ENCODE results near the gene FBXO38.
A peak's percentile ranks its signal among the peaks of the same experiment; 100 is the strongest.

The FBXO38 gene

GRCh38 chr5:148386041-148386440 lies 2.3 kb downstream of the FBXO38 start:
- no peak for DNase-seq (ENCODE audit: low spot score)

DNA sequence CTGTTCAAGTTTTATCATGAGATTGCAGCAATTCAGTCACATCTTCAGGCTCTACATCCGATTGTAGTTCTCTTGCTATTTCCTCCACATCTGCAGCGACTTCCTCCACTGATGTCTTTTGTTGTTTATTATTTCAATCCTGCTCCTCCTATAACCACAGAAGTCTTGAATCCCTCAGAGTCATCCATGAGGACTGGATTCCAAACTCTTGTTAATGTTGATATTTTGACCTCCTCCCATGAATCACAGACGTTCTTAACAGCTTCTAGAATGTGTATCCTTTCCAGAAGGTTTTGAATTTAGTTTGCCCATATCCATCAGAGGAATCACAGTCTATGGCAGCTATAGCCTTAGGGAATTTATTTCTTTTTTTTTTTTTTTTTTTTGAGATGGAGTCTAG lies 3.6 kb downstream of the FBXO38 start:
- no peak for DNase-seq (ENCODE audit: low spot score)

- no peak for DNase-seq (ENCODE audit: low spot score)
These were observed 4.9 kb downstream of the FBXO38 start for GRCh38 chr5:148388696-148389095.

- DNase-seq (ENCODE audit: low spot score) = no peak
These were observed 7.2 kb downstream of the FBXO38 start for GRCh38 chr5:148390914-148391313.

GRCh38 chr5:148391422-148391821 lies 7.7 kb downstream of the FBXO38 start:
- no peak for DNase-seq (ENCODE audit: low spot score)

GRCh38 chr5:148393390-148393741 lies 9.6 kb downstream of the FBXO38 start:
- DNase-seq (ENCODE audit: low spot score) = peak; percentile 16

DNA sequence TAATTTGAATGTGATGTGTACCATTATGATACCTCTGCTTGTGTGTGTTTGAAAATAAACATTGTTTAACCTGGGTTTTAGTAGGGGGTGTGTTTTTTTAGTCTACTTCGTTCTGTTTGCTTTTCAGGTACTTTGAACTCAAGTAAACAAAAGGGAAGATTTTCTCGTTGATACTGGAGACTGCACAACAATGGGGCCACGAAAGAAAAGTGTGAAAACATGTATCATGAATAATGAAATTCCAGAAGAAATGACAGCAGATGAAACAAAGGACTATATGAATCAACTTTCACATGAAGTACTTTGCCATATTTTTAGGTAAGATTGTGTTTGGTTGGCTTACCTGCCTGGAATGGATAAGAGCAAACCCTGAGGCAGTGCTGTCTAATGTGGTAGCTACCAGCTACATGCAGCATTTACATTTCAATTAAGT lies 10.8 kb downstream of the FBXO38 start:
- DNase-seq (ENCODE audit: low spot score) = no peak

- no peak for DNase-seq (ENCODE audit: low spot score)
These were observed 11.3 kb downstream of the FBXO38 start for GRCh38 chr5:148395031-148395430.

- DNase-seq (ENCODE audit: low spot score) = peak; percentile 63
These were observed 14.3 kb downstream of the FBXO38 start for GRCh38 chr5:148397968-148398595.

- no peak for DNase-seq (ENCODE audit: low spot score)
These were observed 15.0 kb downstream of the FBXO38 start for GRCh38 chr5:148398698-148399121.

DNA sequence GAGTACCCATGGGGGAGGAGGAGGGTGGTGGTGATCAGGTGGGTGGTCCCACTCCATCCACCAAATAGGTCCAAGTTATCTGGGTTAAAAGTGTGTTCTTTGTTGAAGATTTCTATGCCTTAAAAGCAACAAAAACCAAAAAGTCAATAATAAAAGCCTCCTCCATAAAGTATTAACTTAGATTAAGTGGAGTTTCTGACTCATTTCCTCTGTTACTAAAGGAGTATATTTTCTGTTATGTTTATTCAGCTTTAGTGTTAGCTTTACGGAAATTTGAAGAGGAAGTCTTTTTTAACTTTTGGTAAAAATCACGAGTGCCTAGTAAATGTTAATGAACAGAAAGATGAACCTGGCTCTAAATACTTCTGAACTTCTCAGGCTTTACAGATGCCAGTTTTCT lies 17.8 kb downstream of the FBXO38 start:
- DNase-seq (ENCODE audit: low spot score) = no peak

DNA sequence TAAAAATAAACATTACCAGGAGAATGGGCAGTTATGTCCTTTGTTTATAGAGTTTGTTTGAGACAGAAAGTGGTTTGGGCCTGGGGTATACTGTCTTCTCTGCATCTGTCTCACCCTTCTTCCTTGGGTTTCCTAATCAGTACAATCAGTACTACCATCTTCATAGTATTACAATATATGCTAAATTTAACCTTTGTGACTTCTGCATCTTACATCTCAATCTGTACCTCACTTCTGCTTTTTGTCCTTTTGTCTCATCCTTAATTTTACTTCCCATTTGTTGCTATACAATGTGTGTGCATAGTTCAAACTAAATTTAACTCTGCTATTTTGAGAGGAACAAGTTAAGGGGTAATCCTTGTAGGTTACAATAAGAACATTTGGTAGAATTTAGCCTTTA lies 19.6 kb downstream of the FBXO38 start:
- no peak for DNase-seq (ENCODE audit: low spot score)

GRCh38 chr5:148406406-148406805 lies 22.6 kb downstream of the FBXO38 start:
- no peak for DNase-seq (ENCODE audit: low spot score)

GRCh38 chr5:148408092-148408491 lies 24.3 kb downstream of the FBXO38 start:
- DNase-seq (ENCODE audit: low spot score) = no peak

DNA sequence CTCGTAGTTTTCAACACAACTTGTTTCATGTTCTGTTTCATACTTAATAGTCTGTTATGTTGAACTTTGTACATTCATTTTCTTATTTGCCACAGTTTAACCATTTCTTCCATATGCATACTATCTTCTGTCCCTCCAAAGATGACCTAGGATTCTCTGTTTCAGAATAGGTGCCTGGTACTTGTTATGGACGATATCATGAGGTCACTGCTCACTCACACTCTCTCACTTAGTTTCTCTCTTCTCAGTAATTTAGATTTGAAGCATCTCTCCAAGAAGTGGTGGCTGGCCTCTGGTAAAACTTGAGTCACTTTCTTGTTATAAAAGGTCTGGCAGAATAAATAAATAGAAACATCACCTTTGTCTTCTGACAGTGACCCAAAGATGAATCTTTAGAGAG lies 28.4 kb downstream of the FBXO38 start:
- DNase-seq (ENCODE audit: low spot score) = no peak

GRCh38 chr5:148414833-148415232 lies 31.1 kb downstream of the FBXO38 start:
- no peak for DNase-seq (ENCODE audit: low spot score)

GRCh38 chr5:148416416-148416815 lies 32.7 kb downstream of the FBXO38 start:
- DNase-seq (ENCODE audit: low spot score) = no peak

GRCh38 chr5:148416921-148417320 lies 33.2 kb downstream of the FBXO38 start:
- DNase-seq (ENCODE audit: low spot score) = no peak

DNA sequence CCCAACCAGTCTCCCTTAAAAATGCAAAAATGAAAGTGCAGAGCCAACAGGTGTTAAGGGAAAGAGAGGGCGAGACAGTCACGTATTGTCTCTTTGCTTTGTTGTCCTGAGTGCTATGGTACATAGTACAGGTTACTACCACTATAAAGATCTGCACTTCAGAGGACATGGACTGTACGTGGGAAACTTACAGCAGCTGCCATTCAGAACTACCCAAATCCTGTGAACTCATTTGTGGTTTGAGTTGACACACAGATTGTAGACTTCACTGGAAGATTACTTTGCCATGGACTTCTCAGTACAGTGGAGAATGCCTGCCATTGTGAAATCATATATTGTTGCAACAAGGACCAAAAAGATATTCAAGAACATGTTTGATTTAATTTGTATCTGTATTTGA lies 34.8 kb downstream of the FBXO38 start:
- no peak for DNase-seq (ENCODE audit: low spot score)

GRCh38 chr5:148421661-148422060 lies 37.9 kb downstream of the FBXO38 start:
- DNase-seq (ENCODE audit: low spot score) = no peak

DNA sequence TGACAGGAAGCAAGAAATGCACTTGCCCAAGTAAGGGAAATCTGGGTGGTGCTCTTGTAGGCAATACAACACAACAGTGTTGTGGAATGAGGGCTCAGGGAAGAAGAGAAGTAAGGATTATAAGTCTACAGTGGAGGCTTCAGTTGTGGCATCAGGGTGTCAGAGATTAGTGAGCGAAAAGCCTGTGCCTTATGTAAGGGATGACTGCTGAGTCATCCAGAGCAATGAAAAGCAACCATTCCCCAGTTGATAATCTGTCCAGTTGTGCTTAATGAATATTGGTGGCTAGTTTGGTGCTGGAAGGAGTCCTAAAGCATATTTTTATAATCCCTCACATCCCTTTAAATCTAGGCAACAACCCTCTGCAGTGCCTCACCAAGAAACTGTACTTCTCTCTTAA lies 42.0 kb downstream of the FBXO38 start:
- DNase-seq (ENCODE audit: low spot score) = no peak

DNA sequence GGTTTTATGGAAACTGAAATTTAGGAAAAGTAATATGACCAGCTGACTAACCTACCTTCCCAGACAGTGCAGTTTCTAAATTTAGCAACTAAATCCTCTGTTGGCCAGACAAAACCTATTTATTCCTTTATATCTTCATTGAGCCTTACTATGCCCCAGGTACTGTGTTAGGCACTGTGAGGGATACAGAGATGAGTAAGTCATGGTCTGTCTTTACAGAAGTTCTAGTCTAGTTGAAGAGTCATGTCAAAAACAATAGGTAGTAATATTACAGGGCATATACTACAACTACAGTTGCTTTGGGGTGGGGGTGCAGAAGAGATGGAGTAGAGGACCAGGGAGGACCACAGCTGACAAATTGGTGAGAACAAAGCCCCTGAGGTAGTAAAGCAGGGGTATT lies 42.8 kb downstream of the FBXO38 start:
- no peak for DNase-seq (ENCODE audit: low spot score)

GRCh38 chr5:148427370-148428042 lies 43.7 kb downstream of the FBXO38 start:
- DNase-seq (ENCODE audit: low spot score) = peak; percentile 6

GRCh38 chr5:148428848-148429247 lies 45.1 kb downstream of the FBXO38 start:
- DNase-seq (ENCODE audit: low spot score) = no peak

Data from iPS-NIHi11 (cell line).